Activated T-cell treated with anti-CD3 and anti-CD28 coated beads for 48 hours (primary cell): Measurements from ENCODE around the gene WNT3.
"Not testable (repeated sequence)": the region's sequence is repeated elsewhere in the genome, so short reads cannot be mapped to it uniquely, and the experiment has no call there.

Experiments used
- DNase-seq: peaks from one replicate; pipeline ENCODE4 v3.0.0-alpha.2; 2020; ENCODE audit warnings: low read depth

Gene WNT3

GRCh38 chr17:46812624-46813318 lies 5.7 kb downstream of the WNT3 start:
- DNase-seq = no peak

- DNase-seq = no peak
These were observed 6.4 kb downstream of the WNT3 start for GRCh38 chr17:46811978-46812583.

GRCh38 chr17:46810837-46811236 lies 7.7 kb downstream of the WNT3 start:
- no peak for DNase-seq

- DNase-seq = no peak
These were observed 9.4 kb downstream of the WNT3 start for GRCh38 chr17:46809110-46809571.

GRCh38 chr17:46805771-46806170 lies 12.7 kb downstream of the WNT3 start:
- DNase-seq = no peak

GRCh38 chr17:46803544-46803943 lies 14.9 kb downstream of the WNT3 start:
- no peak for DNase-seq

GRCh38 chr17:46802800-46803199 lies 15.7 kb downstream of the WNT3 start:
- DNase-seq = no peak

- DNase-seq = no peak
These were observed 17.9 kb downstream of the WNT3 start for GRCh38 chr17:46800573-46800972.

GRCh38 chr17:46796956-46797530 lies 21.4 kb downstream of the WNT3 start:
- no peak for DNase-seq

GRCh38 chr17:46796524-46796923 lies 22.0 kb downstream of the WNT3 start:
- DNase-seq = no peak

GRCh38 chr17:46796084-46796483 lies 22.4 kb downstream of the WNT3 start:
- no peak for DNase-seq

GRCh38 chr17:46795379-46795952 lies 23.0 kb downstream of the WNT3 start:
- no peak for DNase-seq

GRCh38 chr17:46794318-46794717 lies 24.2 kb downstream of the WNT3 start:
- DNase-seq = no peak

GRCh38 chr17:46793541-46793940 lies 25.0 kb downstream of the WNT3 start:
- DNase-seq = no peak

GRCh38 chr17:46793023-46793422 lies 25.5 kb downstream of the WNT3 start:
- not testable (repeated sequence) for DNase-seq

GRCh38 chr17:46792071-46792470 lies 26.4 kb downstream of the WNT3 start:
- no peak for DNase-seq

- DNase-seq = no peak
These were observed 27.0 kb downstream of the WNT3 start for GRCh38 chr17:46791531-46791930.

GRCh38 chr17:46790216-46790615 lies 28.3 kb downstream of the WNT3 start:
- no peak for DNase-seq

- no peak for DNase-seq
These were observed 28.9 kb downstream of the WNT3 start for GRCh38 chr17:46789610-46790009.

GRCh38 chr17:46788796-46789195 lies 29.7 kb downstream of the WNT3 start:
- DNase-seq = no peak

- no peak for DNase-seq
These were observed 30.2 kb downstream of the WNT3 start for GRCh38 chr17:46788300-46788699.

GRCh38 chr17:46787478-46787877 lies 31.0 kb downstream of the WNT3 start:
- no peak for DNase-seq

GRCh38 chr17:46785696-46786095 lies 32.8 kb downstream of the WNT3 start:
- no peak for DNase-seq
